Measurements from ENCODE around the gene RARA.

- TF ChIP-seq EP300 (conservative IDR thresholded peaks at IDR 0.05; ENCODE audit: poor library complexity, severe bottlenecking) (no peak), CTCF (IDR thresholded peaks at IDR 0.05; ENCODE audit: poor library complexity, severe bottlenecking) (no peak), REST (IDR thresholded peaks at IDR 0.05; ENCODE audit: borderline replicate concordance) (no peak), EZH2 (IDR thresholded peaks at IDR 0.05; ENCODE audit: borderline replicate concordance, insufficient read depth, low read length, poor library complexity, severe bottlenecking) (no peak), POLR2AphosphoS5 (IDR thresholded peaks at IDR 0.05) (no peak), RAD21 (conservative IDR thresholded peaks at IDR 0.05) (no peak)
Measured at GRCh38 chr17:40338941-40339649, 30.1 kb downstream of the RARA start.
